HL-60 (cell line): ENCODE results near the gene DHRS7B.
"Not testable (repeated sequence)": the region's sequence is repeated elsewhere in the genome, so short reads cannot be mapped to it uniquely, and the experiment has no call there.

Experiments
- CTCF ChIP-seq: IDR thresholded peaks from one replicate; pipeline ENCODE4 v1.5.1; 2011; ENCODE audit warnings: low read length, control low read depth, inconsistent platforms; ENCODE audit not compliant: insufficient read depth
- GABPA ChIP-seq: IDR thresholded peaks from 2 replicates; pipeline ENCODE4 v1.6.1; 2012; ENCODE audit warnings: low read depth
- POLR2AphosphoS5 ChIP-seq: IDR thresholded peaks from 2 replicates; pipeline ENCODE4 v1.6.1; 2012; ENCODE audit warnings: low read depth

- TF ChIP-seq CTCF, POLR2AphosphoS5, GABPA: not testable (repeated sequence)
Measured at GRCh38 chr17:21144299-21144698, 17.5 kb downstream of the DHRS7B start.
